IMR-90 (cell line): ENCODE measurements around the gene FAM83C. TPM values are rescaled to one million over a fixed set of nuclear protein-coding genes. Genes with fewer than 3 reads are reported as not detected.

ENCODE experiments used
- ATAC-seq: fragments of 200-7000 bp; cut with Tn5 transposase; 2 replicates; pipeline ENCODE4 v1.9.1; 2020; ENCODE audit warnings: low read depth, mild to moderate bottlenecking, moderate library complexity
- BruUV-seq: library from RNA; stranded (reverse); fragments of 400-500 nt; replicated peaks from 2 replicates; lab custom pipeline; 2021; lab: Mats Ljungman, UMichigan
- CTCF ChIA-PET: fragments of 300-600 bp; formaldehyde crosslinking; extraction: SDS; loops from one replicate; lab custom pipeline; 2021; ENCODE audit warnings: antibody characterized with exemption; lab: Yijun Ruan, JAX
- POLR2A ChIA-PET: fragments of 300-600 bp; sonication (Branson Sonifier 250); formaldehyde crosslinking; loops from one replicate; lab custom pipeline; 2022; ENCODE audit warnings: antibody characterized with exemption; ENCODE audit not compliant: unreplicated experiment; lab: Charles Lee
- DNase-seq: peaks from one replicate; pipeline ENCODE4 v3.0.0; 2013
- H2AFZ ChIP-seq: replicated peaks from 2 replicates; pipeline ENCODE3; 2013; ENCODE audit warnings: low read length, mild to moderate bottlenecking; ENCODE audit not compliant: poor library complexity
- H2AK5ac ChIP-seq: 2 replicates; pipeline ENCODE4 v1.6.1; 2013; ENCODE audit warnings: low read depth, low read length, inconsistent platforms
- H2AK9ac ChIP-seq: replicated peaks from 2 replicates; pipeline ENCODE3; 2013; ENCODE audit warnings: mild to moderate bottlenecking, low read depth, low read length, moderate library complexity; ENCODE audit not compliant: poor library complexity
- H2BK120ac ChIP-seq: 2 replicates; pipeline ENCODE4 v1.6.1; 2013; ENCODE audit warnings: low read depth, low read length, inconsistent platforms
- H2BK15ac ChIP-seq: 3 replicates; pipeline ENCODE4 v1.6.1; 2013; ENCODE audit warnings: low read depth, low read length, inconsistent platforms
- H2BK20ac ChIP-seq: 2 replicates; pipeline ENCODE4 v1.6.1; 2013; ENCODE audit warnings: low read depth, mild to moderate bottlenecking, inconsistent platforms, low read length, moderate library complexity
- H2BK5ac ChIP-seq: 2 replicates; pipeline ENCODE4 v1.6.1; 2013; ENCODE audit warnings: mild to moderate bottlenecking, low read depth, low read length, inconsistent platforms; ENCODE audit not compliant: poor library complexity, severe bottlenecking
- H3K14ac ChIP-seq: replicated peaks from 2 replicates; pipeline ENCODE4 v1.6.1; 2013; ENCODE audit warnings: low read depth, low read length, inconsistent platforms
- H3K18ac ChIP-seq: 2 replicates; pipeline ENCODE4 v1.6.1; 2013; ENCODE audit warnings: low read depth, low read length, control low read depth
- H3K23ac ChIP-seq: 2 replicates; pipeline ENCODE4 v1.6.1; 2013; ENCODE audit warnings: low read depth, low read length, inconsistent platforms
- H3K27ac ChIP-seq: 2 replicates; pipeline ENCODE4 v1.5.1; 2013; ENCODE audit warnings: mild to moderate bottlenecking, control low read depth, low read length; ENCODE audit not compliant: insufficient read depth
- H3K27me3 ChIP-seq: 2 replicates; pipeline ENCODE4 v1.6.1; 2013; ENCODE audit warnings: low read length; ENCODE audit not compliant: control insufficient read depth, insufficient read depth
- H3K36me3 ChIP-seq: 2 replicates; pipeline ENCODE4 v1.6.1; 2013; ENCODE audit warnings: low read length, mixed read lengths; ENCODE audit not compliant: control insufficient read depth, insufficient read depth
- H3K4ac ChIP-seq: 2 replicates; pipeline ENCODE4 v1.6.1; 2013; ENCODE audit warnings: low read depth, low read length, inconsistent platforms
- H3K4me1 ChIP-seq: 2 replicates; pipeline ENCODE4 v1.6.1; 2013; ENCODE audit warnings: low read length, mixed read lengths; ENCODE audit not compliant: control insufficient read depth, insufficient read depth
- H3K4me2 ChIP-seq: 2 replicates; pipeline ENCODE4 v1.6.1; 2013; ENCODE audit warnings: low read depth, mild to moderate bottlenecking, control low read depth, low read length, moderate library complexity
- H3K4me3 ChIP-seq: 2 replicates; pipeline ENCODE4 v1.5.1; 2013; ENCODE audit warnings: low read depth, mild to moderate bottlenecking, control low read depth, low read length, moderate library complexity; ENCODE audit not compliant: insufficient read depth
- H3K56ac ChIP-seq: 2 replicates; pipeline ENCODE4 v1.6.1; 2013; ENCODE audit warnings: low read length, inconsistent platforms; ENCODE audit not compliant: insufficient read depth; ENCODE audit errors: extremely low read depth
- H3K79me1 ChIP-seq, 2 experiments: 2 replicates each; pipeline ENCODE4 v1.6.1; 2013; ENCODE audit warnings: low read length in 2 of 2, inconsistent platforms in 1 of 2, low read depth in 1 of 2
- H3K9ac ChIP-seq: 2 replicates; pipeline ENCODE4 v1.6.1; 2013; ENCODE audit warnings: low read depth, low read length, control low read depth
- H3K9me1 ChIP-seq: 2 replicates; pipeline ENCODE4 v1.6.1; 2013; ENCODE audit warnings: low read length, inconsistent platforms; ENCODE audit not compliant: insufficient read depth
- H3K9me3 ChIP-seq: 2 replicates; pipeline ENCODE4 v1.6.1; 2013; ENCODE audit warnings: low read length; ENCODE audit not compliant: control insufficient read depth, insufficient read depth
- H4K20me1 ChIP-seq: 2 replicates; pipeline ENCODE4 v1.6.1; 2013; ENCODE audit warnings: low read length, inconsistent platforms; ENCODE audit not compliant: insufficient read depth
- H4K5ac ChIP-seq: 2 replicates; pipeline ENCODE4 v1.6.1; 2013; ENCODE audit warnings: mild to moderate bottlenecking, low read depth, low read length, control low read depth
- H4K8ac ChIP-seq, 2 experiments: 2 replicates each; pipeline ENCODE4 v1.6.1; 2013; ENCODE audit warnings: low read depth in 2 of 2, low read length in 2 of 2, control low read depth in 1 of 2, inconsistent platforms in 1 of 2
- H4K91ac ChIP-seq: 2 replicates; pipeline ENCODE4 v1.6.1; 2013; ENCODE audit warnings: low read depth, low read length, inconsistent platforms; ENCODE audit not compliant: insufficient read depth
- BHLHE40 ChIP-seq: fragments of 150-350 bp; IDR thresholded peaks from 2 replicates; pipeline ENCODE4 v1.6.1; 2016; ENCODE audit warnings: mild to moderate bottlenecking, low read depth, low read length
- CEBPB ChIP-seq: IDR thresholded peaks from 2 replicates; pipeline ENCODE4 v1.6.1; 2012; ENCODE audit warnings: low read depth, low read length, improper control_type of control experiment
- CHD1 ChIP-seq: IDR thresholded peaks from 2 replicates; pipeline ENCODE4 v1.6.1; 2012; ENCODE audit warnings: low read depth, low read length, improper control_type of control experiment
- ELK1 ChIP-seq: fragments of 150-350 bp; IDR thresholded peaks from 2 replicates; pipeline ENCODE4 v1.6.1; 2016; ENCODE audit warnings: low read depth, mild to moderate bottlenecking, low read length, moderate library complexity, borderline replicate concordance
- FOS ChIP-seq: fragments of 150-350 bp; IDR thresholded peaks from 2 replicates; pipeline ENCODE4 v1.6.1; 2016; ENCODE audit warnings: low read depth, low read length
- MAFK ChIP-seq: IDR thresholded peaks from 2 replicates; pipeline ENCODE4 v1.6.1; 2012; ENCODE audit warnings: low read depth, low read length, improper control_type of control experiment
- MAZ ChIP-seq: IDR thresholded peaks from 2 replicates; pipeline ENCODE4 v1.6.1; 2012; ENCODE audit warnings: low read depth, mild to moderate bottlenecking, low read length, improper control_type of control experiment, moderate library complexity, borderline replicate concordance
- MXI1 ChIP-seq: IDR thresholded peaks from 2 replicates; pipeline ENCODE4 v1.6.1; 2012; ENCODE audit warnings: low read depth, mild to moderate bottlenecking, low read length, moderate library complexity, borderline replicate concordance
- NFE2L2 ChIP-seq: fragments of 150-350 bp; IDR thresholded peaks from 2 replicates; pipeline ENCODE4 v1.6.1; 2016; ENCODE audit warnings: low read depth, mild to moderate bottlenecking, low read length
- POLR2A ChIP-seq: IDR thresholded peaks from 2 replicates; pipeline ENCODE4 v1.6.1; 2012; ENCODE audit warnings: mild to moderate bottlenecking, low read depth, low read length
- RAD21 ChIP-seq: IDR thresholded peaks from 2 replicates; pipeline ENCODE4 v1.6.1; 2012; ENCODE audit warnings: low read length, improper control_type of control experiment
- RCOR1 ChIP-seq: IDR thresholded peaks from 2 replicates; pipeline ENCODE4 v1.6.1; 2012; ENCODE audit warnings: mild to moderate bottlenecking, low read length, improper control_type of control experiment; ENCODE audit not compliant: insufficient replicate concordance
- RFX5 ChIP-seq: IDR thresholded peaks from 2 replicates; pipeline ENCODE4 v1.8.0; 2012; ENCODE audit warnings: low read depth, mild to moderate bottlenecking, low read length, moderate library complexity
- SMC3 ChIP-seq: fragments of 150-350 bp; IDR thresholded peaks from 2 replicates; pipeline ENCODE4 v1.6.1; 2016; ENCODE audit warnings: low read depth, mild to moderate bottlenecking, antibody characterized with exemption, low read length, moderate library complexity
- WGBS, 2 experiments: methylation state at CpG; one replicate each; pipeline versions ENCODE4 v1.1.5 to v1.1.7; 2013; ENCODE audit warnings: missing lambda C conversion rate in 2 of 2; ENCODE audit not compliant: insufficient read length in 1 of 2; ENCODE audit errors: extremely low coverage in 2 of 2; 5-methylcytosine and 5-hydroxymethylcytosine counted together
- dilution Hi-C: fragments of 300-500 bp; cut with HindIII; formaldehyde crosslinking; loops from one replicate; pipeline ENCODE4 v1.14.3; 2018; ENCODE audit warnings: low sequenced_read_pairs; ENCODE audit not compliant: unreplicated experiment
- in situ Hi-C: fragments of 300-500 bp; cut with MboI; formaldehyde crosslinking; loops from 3 replicates; pipeline ENCODE4 v1.14.3; 2019; ENCODE audit warnings: low sequenced_read_pairs, inconsistent platforms, mixed read lengths
- intact Hi-C: fragments of 100-400 bp; cut with micrococcal nuclease; formaldehyde crosslinking; loops from 2 replicates; pipeline ENCODE4 v1.10.0; 2022
- polyA plus RNA-seq, 3 experiments: library from polyadenylated mRNA; depleted of rRNA; stranded (reverse); fragments of >200 nt; gene quantifications; 2 replicates each; pipeline ENCODE4 v1.2.3, GENCODE V29; 2012; ENCODE audit warnings: low replicate concordance in 1 of 3
- total RNA-seq: library from RNA; depleted of rRNA; stranded (reverse); fragments of >200 nt; gene quantifications from 2 replicates; pipeline ENCODE4 v1.2.3, GENCODE V29; 2012
- TF ChIP-seq, protein P1 (sequence below): conservative IDR thresholded peaks from 2 replicates; pipeline ENCODE4 v1.5.1; 2012; ENCODE audit warnings: mild to moderate bottlenecking, low read depth, low read length, improper control_type of control experiment
- TF ChIP-seq, protein P2 (sequence below): fragments of 150-350 bp; IDR thresholded peaks from 2 replicates; pipeline ENCODE4 v1.6.1; 2017; ENCODE audit warnings: mild to moderate bottlenecking, antibody characterized with exemption, low read length, low read depth

The FAM83C gene
- total and polyA plus RNA-seq, 2 of the 4 experiments (the other 2 are of a cell fraction) = 0.02 TPM; not detected in 1

- Histone ChIP-seq H3K79me1 (peaks cover 0 to 40% of the 10 kb centered on the region in 2 experiments; a peak in 2 of 4 replicates), H2AK9ac (peak overlapping the region; percentile 85), H3K18ac (peak overlapping the region; percentile 78), H2BK15ac (peak overlapping the region; percentile 59; the same call in 2 of the 3 replicates), H3K27me3 (no peaks in the 10 kb centered on the region), H3K4me2 (no peak overlapping the region), H3K9ac (no peak overlapping the region), H3K4me1 (peaks cover 58% of the 10 kb centered on the region), H2AK5ac (peak overlapping the region; percentile 95), H4K20me1 (no peaks in the 10 kb centered on the region), H3K56ac (peak overlapping the region; percentile 53; the same call in 1 of the 2 replicates), H3K36me3 (no peaks in the 10 kb centered on the region), H4K91ac (peak overlapping the region; percentile 94), H3K27ac (peak overlapping the region; percentile 85), H2BK20ac (peak overlapping the region; percentile 87), H3K14ac (peak overlapping the region; percentile 82), H4K5ac (peak overlapping the region; percentile 84), H3K9me3 (no peaks in the 10 kb centered on the region), H3K9me1 (peaks cover 51% of the 10 kb centered on the region), H2BK120ac (peak overlapping the region; percentile 96), H3K4me3 (no peak overlapping the region), H3K4ac (peak overlapping the region; percentile 95), H3K23ac (peak overlapping the region; percentile 83), H2BK5ac (peak overlapping the region; percentile 89), H4K8ac (peak overlapping the region; percentile 7 to 95), H2AFZ (peak overlapping the region; percentile 63)
- CTCF ChIA-PET = interaction anchor here (0.9 to 2.5 kb wide), 6 partner anchors 14 to 144 kb away, joined by 3 to 9 read pairs (median 4); no protein-coding TSS in a partner anchor
- ATAC-seq (no peak), DNase-seq (no peak)
- POLR2A ChIA-PET = interaction anchor here (1.3 kb wide), 1 partner anchor 146 kb away, joined by 3 read pairs; no protein-coding TSS in a partner anchor
- dilution Hi-C loops = no loop called here
- WGBS, 2 experiments = no CpG with 5 or more reads among the region's 11 CpGs
- in situ Hi-C loops = no loop called here
- intact Hi-C loops = loop anchor here (5.0 kb wide), 1 partner anchor 69 kb away; no protein-coding TSS in a partner anchor
- no TSS peak for BruUV-seq
- TF ChIP-seq CEBPB (no peak), RAD21 (no peak), POLR2A (no peak), RCOR1 (no peak), CHD1 (no peak), ELK1 (no peak), FOS (no peak), RFX5 (no peak), BHLHE40 (no peak), NFE2L2 (no peak), MXI1 (no peak), MAFK (no peak), MAZ (no peak), SMC3 (no peak)
- TF ChIP-seq, protein P1, sequence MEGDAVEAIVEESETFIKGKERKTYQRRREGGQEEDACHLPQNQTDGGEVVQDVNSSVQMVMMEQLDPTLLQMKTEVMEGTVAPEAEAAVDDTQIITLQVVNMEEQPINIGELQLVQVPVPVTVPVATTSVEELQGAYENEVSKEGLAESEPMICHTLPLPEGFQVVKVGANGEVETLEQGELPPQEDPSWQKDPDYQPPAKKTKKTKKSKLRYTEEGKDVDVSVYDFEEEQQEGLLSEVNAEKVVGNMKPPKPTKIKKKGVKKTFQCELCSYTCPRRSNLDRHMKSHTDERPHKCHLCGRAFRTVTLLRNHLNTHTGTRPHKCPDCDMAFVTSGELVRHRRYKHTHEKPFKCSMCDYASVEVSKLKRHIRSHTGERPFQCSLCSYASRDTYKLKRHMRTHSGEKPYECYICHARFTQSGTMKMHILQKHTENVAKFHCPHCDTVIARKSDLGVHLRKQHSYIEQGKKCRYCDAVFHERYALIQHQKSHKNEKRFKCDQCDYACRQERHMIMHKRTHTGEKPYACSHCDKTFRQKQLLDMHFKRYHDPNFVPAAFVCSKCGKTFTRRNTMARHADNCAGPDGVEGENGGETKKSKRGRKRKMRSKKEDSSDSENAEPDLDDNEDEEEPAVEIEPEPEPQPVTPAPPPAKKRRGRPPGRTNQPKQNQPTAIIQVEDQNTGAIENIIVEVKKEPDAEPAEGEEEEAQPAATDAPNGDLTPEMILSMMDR = no peak
- TF ChIP-seq, protein P2, sequence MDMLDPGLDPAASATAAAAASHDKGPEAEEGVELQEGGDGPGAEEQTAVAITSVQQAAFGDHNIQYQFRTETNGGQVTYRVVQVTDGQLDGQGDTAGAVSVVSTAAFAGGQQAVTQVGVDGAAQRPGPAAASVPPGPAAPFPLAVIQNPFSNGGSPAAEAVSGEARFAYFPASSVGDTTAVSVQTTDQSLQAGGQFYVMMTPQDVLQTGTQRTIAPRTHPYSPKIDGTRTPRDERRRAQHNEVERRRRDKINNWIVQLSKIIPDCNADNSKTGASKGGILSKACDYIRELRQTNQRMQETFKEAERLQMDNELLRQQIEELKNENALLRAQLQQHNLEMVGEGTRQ = no peak
Observed at GRCh38 chr20:35303382-35303734, 11.1 kb upstream of the FAM83C start.
